HG03342 (cell line): ENCODE data around the gene SYNGAP1.
"Not testable (repeated sequence)": the region's sequence is repeated elsewhere in the genome, so short reads cannot be mapped to it uniquely, and the experiment has no call there.

ENCODE experiments used
- ATAC-seq: cut with Tn5 transposase; IDR thresholded peaks from one replicate; pipeline ENCODE4 v1.9.1; 2021; ENCODE audit warnings: mild to moderate bottlenecking, moderate library complexity; ENCODE audit not compliant: unreplicated experiment

The SYNGAP1 gene

GRCh38 chr6:33466075-33466735, 46.3 kb downstream of the SYNGAP1 start:
- ATAC-seq = no peak

- no peak for ATAC-seq
Observed at GRCh38 chr6:33467091-33467490, 47.2 kb downstream of the SYNGAP1 start.

DNA sequence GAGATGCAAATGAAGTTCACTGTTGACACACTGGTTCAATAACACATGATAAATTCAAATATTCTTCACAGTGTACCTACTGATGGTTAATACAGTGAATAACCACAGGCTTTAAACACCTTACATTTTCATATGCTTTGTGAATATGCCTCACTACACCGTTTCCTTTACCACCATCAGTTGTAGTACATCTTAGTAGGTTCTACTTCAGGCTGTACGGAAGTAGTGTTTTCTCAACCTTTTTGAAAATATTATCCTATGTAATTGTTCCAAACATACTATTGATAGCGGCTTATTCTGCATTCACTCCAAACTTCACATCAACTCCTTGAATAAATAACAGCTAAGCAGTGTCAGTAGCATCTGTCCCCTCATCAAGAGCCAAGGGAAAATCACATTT, 49.8 kb downstream of the SYNGAP1 start:
- ATAC-seq = no peak

DNA sequence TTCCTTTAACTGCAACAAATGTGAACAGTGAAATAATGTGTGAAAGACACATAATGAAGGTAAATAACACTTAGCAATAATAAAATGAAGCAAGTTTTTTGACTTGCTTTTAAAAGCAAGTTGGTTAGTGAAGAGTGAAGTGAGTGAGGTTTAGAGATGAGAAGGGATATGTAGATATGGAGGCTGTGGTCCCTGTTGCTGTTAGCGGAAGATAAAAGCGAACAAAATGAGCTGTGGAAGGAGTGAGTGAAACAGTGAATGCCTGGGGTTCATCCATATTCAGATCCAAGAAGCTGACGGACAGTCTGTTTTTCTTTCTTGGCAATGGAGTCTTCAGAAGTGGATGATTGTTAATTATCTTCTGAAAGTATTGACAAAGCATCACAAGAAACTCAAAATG, 58.0 kb downstream of the SYNGAP1 start:
- ATAC-seq = no peak

DNA sequence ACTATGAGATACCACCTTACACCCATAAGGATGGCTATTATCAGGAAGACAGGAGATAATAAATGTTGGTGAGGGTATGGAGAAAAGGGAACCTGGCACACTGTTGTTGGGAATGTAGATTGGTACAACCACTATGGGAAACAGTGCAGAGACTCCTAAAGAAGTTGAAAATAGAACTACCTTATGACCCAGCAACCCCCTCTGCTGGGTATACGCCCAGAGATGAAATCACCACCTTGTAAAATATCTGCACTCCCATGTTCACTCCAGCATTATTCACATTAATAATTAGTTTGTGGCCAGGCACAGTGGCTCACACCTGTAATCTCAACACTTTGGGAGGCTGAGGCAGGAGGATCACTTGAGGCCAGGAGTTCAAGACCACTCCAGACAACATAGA, 61.3 kb downstream of the SYNGAP1 start:
- ATAC-seq = no peak

- not testable (repeated sequence) for ATAC-seq
Observed at GRCh38 chr6:33482620-33483019, 62.8 kb downstream of the SYNGAP1 start.

DNA sequence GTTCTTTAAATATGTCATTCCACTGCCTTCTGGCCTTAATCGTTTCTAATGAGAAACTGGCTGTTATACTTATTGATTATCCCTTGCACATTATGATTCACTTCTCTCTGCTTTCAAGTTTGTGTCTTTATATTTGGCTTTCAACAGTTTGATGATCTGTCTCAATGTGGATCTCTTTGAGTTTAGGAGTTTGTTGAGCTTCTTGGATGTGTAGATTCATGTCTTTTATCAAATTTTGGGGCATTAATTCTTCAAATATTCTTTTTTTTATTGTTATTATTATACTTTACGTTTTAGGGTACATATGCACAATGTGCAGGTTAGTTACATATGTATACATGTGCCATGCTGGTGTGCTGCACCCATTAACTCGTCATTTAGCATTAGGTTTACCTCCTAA, 63.8 kb downstream of the SYNGAP1 start:
- ATAC-seq = no peak

GRCh38 chr6:33484673-33485262, 64.9 kb downstream of the SYNGAP1 start:
- ATAC-seq = not testable (repeated sequence)

GRCh38 chr6:33485680-33486079, 65.8 kb downstream of the SYNGAP1 start:
- not testable (repeated sequence) for ATAC-seq

- ATAC-seq = no peak
Observed at GRCh38 chr6:33488339-33488738, 68.5 kb downstream of the SYNGAP1 start.

GRCh38 chr6:33490198-33490597, 70.3 kb downstream of the SYNGAP1 start:
- ATAC-seq = no peak

DNA sequence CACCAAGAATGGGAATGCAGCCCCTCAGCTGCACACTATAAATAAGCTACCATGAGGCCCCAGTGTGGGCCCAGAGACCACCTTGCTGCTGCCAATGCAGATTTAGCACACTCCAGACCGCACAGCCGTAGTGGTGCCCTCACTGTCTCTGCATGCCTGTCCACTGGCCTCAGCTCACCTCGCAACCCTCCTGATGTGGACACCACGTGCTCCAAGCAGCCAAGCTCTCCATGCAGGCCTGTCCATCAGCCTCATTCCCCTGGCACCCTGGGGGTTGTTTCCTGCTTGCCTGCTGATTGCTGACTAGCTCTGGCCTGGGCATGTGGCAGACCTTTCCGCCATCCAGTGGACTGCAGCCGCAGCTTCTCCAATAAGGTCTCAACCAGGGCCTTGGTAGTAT, 70.8 kb downstream of the SYNGAP1 start:
- ATAC-seq = no peak

GRCh38 chr6:33492093-33492492, 72.2 kb downstream of the SYNGAP1 start:
- ATAC-seq = no peak

- no peak for ATAC-seq
Observed at GRCh38 chr6:33497157-33497556, 77.3 kb downstream of the SYNGAP1 start.

- no peak for ATAC-seq
Observed at GRCh38 chr6:33502486-33502885, 82.6 kb downstream of the SYNGAP1 start.

- no peak for ATAC-seq
Observed at GRCh38 chr6:33504486-33504885, 84.6 kb downstream of the SYNGAP1 start.
